ENCODE results near the gene ARHGAP25. TPM values are rescaled to one million over a fixed set of nuclear protein-coding genes. Genes with fewer than 3 reads are reported as not detected.

Gene ARHGAP25
- polyA plus RNA-seq, 1 experiment: 0.55 TPM

DNA sequence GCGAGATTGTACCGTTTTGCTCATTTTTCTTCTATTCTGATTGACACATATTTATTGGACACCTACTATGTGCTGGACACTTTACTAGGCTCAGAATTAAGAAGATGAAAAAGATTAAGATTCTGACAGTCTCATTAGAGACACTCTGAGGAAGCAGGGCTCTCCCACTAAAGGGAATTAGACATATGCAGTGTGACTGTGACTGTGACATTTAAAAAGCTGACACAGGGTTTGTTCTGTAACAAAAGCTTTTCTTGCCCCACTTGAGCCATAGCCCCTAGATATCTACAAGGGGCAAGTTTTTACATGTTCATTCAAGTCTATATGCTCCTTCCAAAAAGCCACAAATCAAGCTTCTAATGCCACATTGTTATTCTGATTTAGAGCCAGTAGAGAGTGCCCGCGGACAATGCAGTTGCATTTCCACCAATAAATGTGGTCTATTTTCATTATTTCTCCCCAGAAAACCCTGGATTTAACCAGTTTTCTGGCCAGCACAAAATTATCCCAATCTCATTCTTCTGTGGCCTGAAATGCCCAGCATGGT lies 9.8 kb downstream of the ARHGAP25 start:
- no peak overlapping the region for H3K4me3 ChIP-seq (ENCODE audit: low read depth, low read length)
- TF ChIP-seq, protein P1, sequence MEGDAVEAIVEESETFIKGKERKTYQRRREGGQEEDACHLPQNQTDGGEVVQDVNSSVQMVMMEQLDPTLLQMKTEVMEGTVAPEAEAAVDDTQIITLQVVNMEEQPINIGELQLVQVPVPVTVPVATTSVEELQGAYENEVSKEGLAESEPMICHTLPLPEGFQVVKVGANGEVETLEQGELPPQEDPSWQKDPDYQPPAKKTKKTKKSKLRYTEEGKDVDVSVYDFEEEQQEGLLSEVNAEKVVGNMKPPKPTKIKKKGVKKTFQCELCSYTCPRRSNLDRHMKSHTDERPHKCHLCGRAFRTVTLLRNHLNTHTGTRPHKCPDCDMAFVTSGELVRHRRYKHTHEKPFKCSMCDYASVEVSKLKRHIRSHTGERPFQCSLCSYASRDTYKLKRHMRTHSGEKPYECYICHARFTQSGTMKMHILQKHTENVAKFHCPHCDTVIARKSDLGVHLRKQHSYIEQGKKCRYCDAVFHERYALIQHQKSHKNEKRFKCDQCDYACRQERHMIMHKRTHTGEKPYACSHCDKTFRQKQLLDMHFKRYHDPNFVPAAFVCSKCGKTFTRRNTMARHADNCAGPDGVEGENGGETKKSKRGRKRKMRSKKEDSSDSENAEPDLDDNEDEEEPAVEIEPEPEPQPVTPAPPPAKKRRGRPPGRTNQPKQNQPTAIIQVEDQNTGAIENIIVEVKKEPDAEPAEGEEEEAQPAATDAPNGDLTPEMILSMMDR (IDR thresholded peaks at IDR 0.05; ENCODE audit: low read depth, low read length): no peak
- POLR2A ChIA-PET: no interaction called here

DNA sequence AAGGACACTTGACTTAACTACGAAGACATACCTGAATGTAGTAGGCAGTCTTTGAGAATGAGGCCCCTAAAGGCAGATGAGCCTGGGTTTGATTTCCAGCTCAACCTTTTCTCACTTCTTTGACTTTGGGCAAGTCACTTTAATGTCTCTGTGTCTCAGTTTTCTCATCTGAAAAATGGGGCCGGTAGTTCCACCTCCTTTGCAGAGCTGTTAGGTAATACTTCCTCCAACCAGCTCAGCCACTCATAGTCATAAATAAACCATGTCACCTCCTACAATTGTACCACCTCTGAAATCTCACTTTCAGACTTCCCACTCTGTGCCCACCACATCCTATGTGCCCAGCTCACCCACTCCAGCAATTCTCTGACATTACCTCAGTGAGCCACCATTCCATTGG lies 10.4 kb downstream of the ARHGAP25 start:
- no peak for DNase-seq (ENCODE audit: low read depth, low spot score)
- ChIA-PET POLR2A (no interaction called here), CTCF (interaction anchor here (0.6 to 1.9 kb wide), 3 partner anchors 11 to 282 kb away, joined by 3 to 9 read pairs (median 3); no protein-coding TSS in a partner anchor)
- Histone ChIP-seq H3K9me3 (ENCODE audit: control insufficient read depth, insufficient read depth, low read length) (no peaks in the 10 kb centered on the region), H3K4me3 (ENCODE audit: low read depth, low read length) (no peak overlapping the region), H3K27ac (ENCODE audit: low read depth, low read length) (no peak overlapping the region), H3K27me3 (ENCODE audit: control insufficient read depth, insufficient read depth, low read length) (no peaks in the 10 kb centered on the region)
- TF ChIP-seq, protein P1 (IDR thresholded peaks at IDR 0.05; ENCODE audit: low read depth, low read length): no peak

More for the DNA sequence above, 9.8 kb downstream of the ARHGAP25 start:
- CTCF ChIA-PET: interaction anchor here (0.6 to 4.2 kb wide), 4 partner anchors 7 to 281 kb away, joined by 3 to 55 read pairs (median 6); no protein-coding TSS in a partner anchor
- Histone ChIP-seq H3K27me3 (ENCODE audit: control insufficient read depth, insufficient read depth, low read length) (no peaks in the 10 kb centered on the region), H3K27ac (ENCODE audit: low read depth, low read length) (no peak overlapping the region), H3K9me3 (ENCODE audit: control insufficient read depth, insufficient read depth, low read length) (no peaks in the 10 kb centered on the region)
- DNase-seq (ENCODE audit: low read depth, low spot score): no peak

DNA sequence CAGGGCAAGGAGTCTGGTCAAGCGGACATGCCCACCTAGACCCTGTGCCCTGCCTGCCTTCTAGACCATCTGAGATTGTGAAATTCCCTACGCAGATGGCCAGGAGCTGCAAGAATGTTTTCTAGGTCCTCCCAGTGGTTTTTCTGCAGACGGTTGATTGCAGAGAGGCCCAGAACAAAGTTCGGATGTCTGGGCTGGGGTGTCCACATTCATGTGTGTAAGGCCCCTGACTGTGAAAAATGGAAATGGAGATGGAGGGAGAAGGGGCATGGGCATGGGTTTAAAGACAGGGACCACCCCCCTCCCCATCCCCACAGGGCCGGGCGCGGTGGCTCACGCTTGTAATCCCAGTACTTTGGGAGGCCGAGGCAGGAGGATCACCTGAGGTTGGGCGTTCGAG lies 11.8 kb downstream of the ARHGAP25 start:
- ChIA-PET CTCF (interaction anchor here (1.0 kb wide), 3 partner anchors 37 to 178 kb away, joined by 3 to 6 read pairs (median 4); no protein-coding TSS in a partner anchor), POLR2A (no interaction called here)
- Histone ChIP-seq H3K9me3 (ENCODE audit: control insufficient read depth, insufficient read depth, low read length) (no peaks in the 10 kb centered on the region), H3K4me3 (ENCODE audit: low read depth, low read length) (no peak overlapping the region), H3K27me3 (ENCODE audit: control insufficient read depth, insufficient read depth, low read length) (no peaks in the 10 kb centered on the region), H3K27ac (ENCODE audit: low read depth, low read length) (no peak overlapping the region)
- DNase-seq (ENCODE audit: low read depth, low spot score): no peak
- TF ChIP-seq, protein P1 (IDR thresholded peaks at IDR 0.05; ENCODE audit: low read depth, low read length): no peak

DNA sequence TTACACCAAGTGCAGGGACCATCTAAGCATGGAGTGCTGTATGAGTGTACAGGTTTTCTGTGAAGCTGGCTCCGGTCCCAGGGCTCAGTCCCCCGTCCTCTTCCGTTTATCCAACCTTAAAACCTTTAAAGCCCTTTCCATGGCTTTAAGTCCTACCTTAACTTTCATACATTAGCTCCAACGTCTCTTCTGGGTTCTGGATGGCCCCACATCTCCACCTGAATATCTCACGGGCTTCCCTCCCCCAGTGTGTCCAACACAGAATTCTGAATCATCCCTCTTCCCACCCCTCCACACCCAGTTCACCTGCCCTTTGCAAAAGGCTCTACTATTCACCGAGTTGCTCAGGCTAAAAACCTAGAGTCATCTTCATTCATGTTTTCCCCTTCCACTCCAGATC lies 12.8 kb downstream of the ARHGAP25 start:
- POLR2A ChIA-PET: interaction anchor here (0.7 kb wide), 1 partner anchor 23 kb away, joined by 3 read pairs; no protein-coding TSS in a partner anchor
- CTCF ChIA-PET: interaction anchor here (7.3 kb wide), 1 partner anchor 178 kb away, joined by 129 read pairs; no protein-coding TSS in a partner anchor
- TF ChIP-seq, protein P1 (IDR thresholded peaks at IDR 0.05; ENCODE audit: low read depth, low read length): no peak

DNA sequence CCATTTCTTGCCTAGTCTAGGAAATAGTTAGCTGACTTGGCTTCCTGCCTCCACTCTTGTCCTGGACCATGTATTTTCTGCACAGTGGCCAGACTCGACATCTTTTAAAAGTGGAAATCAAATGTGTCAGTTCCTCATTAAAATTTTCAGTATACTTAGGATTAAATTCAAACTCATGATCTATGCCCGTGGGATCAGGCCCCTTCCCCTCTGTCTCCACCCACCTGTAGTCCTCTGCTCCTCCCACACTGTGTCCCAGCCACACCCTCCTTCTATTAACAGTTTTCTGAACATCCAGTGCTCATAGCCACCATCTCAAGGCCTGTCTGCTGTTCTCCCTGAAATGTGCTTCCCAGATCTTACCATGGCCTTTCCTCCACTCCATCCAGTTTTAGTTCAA lies 13.3 kb downstream of the ARHGAP25 start:
- ChIA-PET POLR2A (interaction anchor here (0.7 kb wide), 1 partner anchor 23 kb away, joined by 3 read pairs; no protein-coding TSS in a partner anchor), CTCF (interaction anchor here (0.5 to 7.3 kb wide), 5 partner anchors 10 to 178 kb away, joined by 3 to 129 read pairs (median 9); no protein-coding TSS in a partner anchor)
- no peaks in the 10 kb centered on the region for H3K27me3 ChIP-seq (ENCODE audit: control insufficient read depth, insufficient read depth, low read length)
- H3K4me3 ChIP-seq (ENCODE audit: low read depth, low read length): no peak overlapping the region
- TF ChIP-seq, protein P1 (IDR thresholded peaks at IDR 0.05; ENCODE audit: low read depth, low read length): no peak
- H3K27ac ChIP-seq (ENCODE audit: low read depth, low read length): no peak overlapping the region
- no peaks in the 10 kb centered on the region for H3K9me3 ChIP-seq (ENCODE audit: control insufficient read depth, insufficient read depth, low read length)
- DNase-seq (ENCODE audit: low read depth, low spot score): no peak

More for the DNA sequence above, 12.8 kb downstream of the ARHGAP25 start:
- H3K27me3 ChIP-seq (ENCODE audit: control insufficient read depth, insufficient read depth, low read length): no peaks in the 10 kb centered on the region
- no peak overlapping the region for H3K27ac ChIP-seq (ENCODE audit: low read depth, low read length)
- H3K4me3 ChIP-seq (ENCODE audit: low read depth, low read length): no peak overlapping the region
- DNase-seq (ENCODE audit: low read depth, low spot score): no peak
- H3K9me3 ChIP-seq (ENCODE audit: control insufficient read depth, insufficient read depth, low read length): no peaks in the 10 kb centered on the region

All from AG04450 (cell line).